Tibial nerve (tissue), 4 donors: ENCODE measurements around the gene P2RX7. TPM values are rescaled to one million over a fixed set of nuclear protein-coding genes. Genes with fewer than 3 reads are reported as not detected.
A peak's percentile ranks its signal among the peaks of the same experiment; 100 is the strongest.

Experiments
- DNase-seq, 2 donors: peaks; one replicate each; pipeline ENCODE4 v3.0.0-alpha.2; 2019; ENCODE audit warnings: low spot score in 2 of 2
- H3K27ac ChIP-seq, 4 donors: fragments of 200-600 bp; sonication (generic) in 3 of 4; one replicate each; pipeline ENCODE4 v1.5.1; 2017 to 2019; ENCODE audit warnings: mild to moderate bottlenecking in 1 of 4
- H3K27me3 ChIP-seq, 2 donors: fragments of 200-600 bp; sonication (generic) in 1 of 2; one replicate each; pipeline versions ENCODE4 v1.5.1 to v1.6.0; 2017 to 2019
- H3K36me3 ChIP-seq, 3 donors: fragments of 200-600 bp; sonication (generic); one replicate each; pipeline ENCODE4 v1.5.1; 2018 to 2019
- H3K4me1 ChIP-seq, 4 donors: fragments of 200-600 bp; sonication (generic) in 3 of 4; one replicate each; pipeline ENCODE4 v1.5.1; 2017 to 2019
- H3K4me3 ChIP-seq, 4 donors: fragments of 200-600 bp; sonication (generic) in 3 of 4; one replicate each; pipeline ENCODE4 v1.5.1; 2017 to 2019; ENCODE audit warnings: mild to moderate bottlenecking in 1 of 4, moderate library complexity in 1 of 4
- H3K9me3 ChIP-seq, 4 donors: fragments of 200-600 bp; sonication (generic) in 3 of 4; one replicate each; pipeline ENCODE4 v1.5.1; 2017 to 2019
- EP300 ChIP-seq, 2 donors: sonication (generic); formaldehyde crosslinking; IDR thresholded peaks; one replicate each; pipeline ENCODE4 v1.6.1; 2017; ENCODE audit warnings: antibody characterized with exemption in 2 of 2, mild to moderate bottlenecking in 1 of 2
- POLR2A ChIP-seq, 2 donors: fragments of 450-650 bp; IDR thresholded peaks; one replicate each; pipeline ENCODE4 v1.6.1; 2017; ENCODE audit warnings: antibody characterized with exemption in 2 of 2, mild to moderate bottlenecking in 2 of 2, moderate library complexity in 2 of 2
- WGBS, 2 donors: methylation state at CpG; one replicate each; pipeline ENCODE4 v1.1.5; 2018; 5-methylcytosine and 5-hydroxymethylcytosine counted together
- total RNA-seq, 4 donors: library from RNA; depleted of rRNA; stranded (reverse); fragments of >200 nt; gene quantifications; one replicate each; pipeline ENCODE4 v1.1.0, GENCODE V29; 2016
- TF ChIP-seq, protein P1 (sequence below), 5 experiments: fragments of 200-600 bp in 3 of 5; fragments of 450-650 bp in 2 of 5; sonication (generic) in 3 of 5; IDR thresholded peaks; one replicate each; pipeline ENCODE4 v1.5.1; 2016 to 2019; ENCODE audit warnings: antibody characterized with exemption in 5 of 5, mild to moderate bottlenecking in 3 of 5, moderate library complexity in 2 of 5

The P2RX7 gene
- total RNA-seq, 4 donors from 2014 or later = 5.2 to 13.8 (median 9.5) TPM

DNA sequence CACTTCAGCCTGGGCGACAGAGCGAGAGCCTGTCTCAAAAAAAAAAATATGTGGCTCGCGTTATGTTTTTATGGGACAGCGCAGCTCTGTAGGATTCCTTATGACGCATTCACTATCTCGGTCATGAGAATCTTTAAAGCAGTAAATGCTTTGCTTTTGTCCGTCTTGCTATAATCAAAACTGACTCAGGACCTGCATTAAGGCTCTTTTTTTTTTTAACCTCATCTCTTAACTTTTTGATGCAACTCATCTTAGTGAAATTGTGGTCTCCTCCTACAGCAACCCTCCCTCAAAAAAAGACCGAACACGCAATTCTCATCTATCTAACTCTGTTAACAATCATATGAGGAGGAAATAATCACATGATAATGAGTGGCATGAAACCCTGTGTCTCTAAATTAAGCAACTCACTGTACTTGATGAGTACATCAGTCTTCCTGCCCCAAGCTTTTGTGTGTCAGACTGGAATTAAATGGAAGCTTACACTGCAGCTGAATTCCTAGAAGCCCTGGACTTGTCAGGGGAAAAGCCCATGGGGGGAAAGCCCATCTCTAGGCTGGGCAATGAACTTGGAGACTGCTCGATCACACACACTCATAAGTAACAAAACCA, 81.6 kb downstream of the P2RX7 start:
- peaks cover 0 to 39% (median 10%) of the 10 kb centered on the region in 3 donors for H3K36me3 ChIP-seq
- no peaks in the 10 kb centered on the region for H3K27me3 ChIP-seq
- no peaks in the 10 kb centered on the region for H3K9me3 ChIP-seq
- TF ChIP-seq EP300 (IDR thresholded peaks at IDR 0.05) (no peak), POLR2A (IDR thresholded peaks at IDR 0.05) (no peak)
- TF ChIP-seq, protein P1, sequence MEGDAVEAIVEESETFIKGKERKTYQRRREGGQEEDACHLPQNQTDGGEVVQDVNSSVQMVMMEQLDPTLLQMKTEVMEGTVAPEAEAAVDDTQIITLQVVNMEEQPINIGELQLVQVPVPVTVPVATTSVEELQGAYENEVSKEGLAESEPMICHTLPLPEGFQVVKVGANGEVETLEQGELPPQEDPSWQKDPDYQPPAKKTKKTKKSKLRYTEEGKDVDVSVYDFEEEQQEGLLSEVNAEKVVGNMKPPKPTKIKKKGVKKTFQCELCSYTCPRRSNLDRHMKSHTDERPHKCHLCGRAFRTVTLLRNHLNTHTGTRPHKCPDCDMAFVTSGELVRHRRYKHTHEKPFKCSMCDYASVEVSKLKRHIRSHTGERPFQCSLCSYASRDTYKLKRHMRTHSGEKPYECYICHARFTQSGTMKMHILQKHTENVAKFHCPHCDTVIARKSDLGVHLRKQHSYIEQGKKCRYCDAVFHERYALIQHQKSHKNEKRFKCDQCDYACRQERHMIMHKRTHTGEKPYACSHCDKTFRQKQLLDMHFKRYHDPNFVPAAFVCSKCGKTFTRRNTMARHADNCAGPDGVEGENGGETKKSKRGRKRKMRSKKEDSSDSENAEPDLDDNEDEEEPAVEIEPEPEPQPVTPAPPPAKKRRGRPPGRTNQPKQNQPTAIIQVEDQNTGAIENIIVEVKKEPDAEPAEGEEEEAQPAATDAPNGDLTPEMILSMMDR (IDR thresholded peaks at IDR 0.05) = no peak
- 78 to 81% methylated on average over 11 of the region's 11 CpGs for WGBS, 2 donors
- H3K27ac ChIP-seq = peak overlapping the region in 3 of 4 donors; percentile 51 to 73 (median 57)
- no peak for DNase-seq
- H3K4me1 ChIP-seq = peaks cover 0 to 30% (median 19%) of the 10 kb centered on the region in 4 donors
- H3K4me3 ChIP-seq = no peak overlapping the region

DNA sequence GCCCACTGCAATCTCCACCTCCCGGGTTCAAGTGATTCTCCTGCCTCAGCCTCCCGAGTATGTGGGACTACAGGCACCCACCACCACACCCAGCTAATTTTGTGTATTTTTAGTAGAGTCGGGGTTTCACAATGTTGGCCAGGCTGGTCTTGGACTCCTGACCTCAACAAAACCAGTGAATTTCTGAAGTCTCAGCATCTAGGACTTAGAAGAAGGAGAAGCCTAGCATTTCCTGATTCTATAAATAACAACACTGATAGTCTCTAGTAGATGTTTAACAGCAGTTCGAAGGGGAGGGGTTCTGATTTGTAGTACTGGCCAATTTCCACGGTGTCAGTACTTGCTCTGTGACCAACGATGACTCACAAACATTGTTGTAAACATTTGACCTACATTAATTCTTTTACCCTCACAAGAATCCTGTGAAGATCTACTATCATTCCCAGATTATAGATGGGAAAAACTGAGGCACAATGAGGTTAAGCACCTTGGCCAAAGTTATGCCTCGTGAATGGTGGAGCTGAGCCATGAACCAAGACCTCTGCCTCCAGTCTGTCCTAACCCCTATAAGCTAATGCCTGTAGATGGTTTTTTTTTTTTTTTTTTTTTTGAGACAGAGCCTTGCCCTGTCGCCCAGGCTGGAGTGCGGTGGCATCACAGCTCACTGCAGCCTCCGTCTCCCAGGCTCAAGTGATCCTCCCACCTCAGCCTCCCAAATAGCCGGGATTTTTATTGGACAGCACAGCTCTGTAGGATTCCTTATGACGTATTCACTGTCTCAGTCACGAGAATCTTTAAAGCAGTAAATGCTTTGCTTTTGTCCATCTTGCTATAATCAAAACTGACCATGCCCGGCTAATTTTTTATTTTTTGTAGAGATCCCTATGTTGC, 82.4 kb downstream of the P2RX7 start:
- Histone ChIP-seq H3K9me3 (no peaks in the 10 kb centered on the region), H3K4me1 (peaks cover 0 to 30% (median 18%) of the 10 kb centered on the region in 4 donors), H3K27me3 (no peaks in the 10 kb centered on the region), H3K36me3 (peaks cover 0 to 39% (median 10%) of the 10 kb centered on the region in 3 donors), H3K4me3 (no peak overlapping the region), H3K27ac (peak overlapping the region in 3 of 4 donors; percentile 51 to 73 (median 57))
- TF ChIP-seq POLR2A (IDR thresholded peaks at IDR 0.05) (no peak), EP300 (IDR thresholded peaks at IDR 0.05) (no peak)
- TF ChIP-seq, protein P1 (IDR thresholded peaks at IDR 0.05) = no peak
- 60 to 66% methylated on average over 14 of the region's 14 CpGs for WGBS, 2 donors
- no peak for DNase-seq

- Histone ChIP-seq H3K27me3 (no peaks in the 10 kb centered on the region), H3K4me3 (no peak overlapping the region), H3K4me1 (peaks cover 0 to 22% (median 13%) of the 10 kb centered on the region in 4 donors), H3K27ac (no peak overlapping the region), H3K9me3 (no peaks in the 10 kb centered on the region), H3K36me3 (peaks cover 0 to 48% (median 10%) of the 10 kb centered on the region in 3 donors)
- TF ChIP-seq, protein P1 (IDR thresholded peaks at IDR 0.05) = no peak
- no peak for TF ChIP-seq POLR2A (IDR thresholded peaks at IDR 0.05)
- TF ChIP-seq EP300 (IDR thresholded peaks at IDR 0.05) = no peak
- DNase-seq = no peak
- 87 to 89% methylated on average over 4 of the region's 4 CpGs for whole genome bisulfite sequencing, 2 donors
Observed at GRCh38 chr12:121216102-121216501, 83.4 kb downstream of the P2RX7 start.

- 79 to 93% methylated on average over 8 of the region's 8 CpGs for WGBS, 2 donors
- TF ChIP-seq POLR2A (IDR thresholded peaks at IDR 0.05) (no peak), EP300 (IDR thresholded peaks at IDR 0.05) (no peak)
- Histone ChIP-seq H3K9me3 (no peaks in the 10 kb centered on the region), H3K27ac (peak overlapping the region in 1 of 4 donors; percentile 44), H3K4me1 (peaks cover 0 to 19% (median 9%) of the 10 kb centered on the region in 4 donors), H3K36me3 (peaks cover 0 to 58% (median 10%) of the 10 kb centered on the region in 3 donors), H3K4me3 (no peak overlapping the region), H3K27me3 (no peaks in the 10 kb centered on the region)
- no peak for DNase-seq
Observed at GRCh38 chr12:121217063-121217462, 84.4 kb downstream of the P2RX7 start.

- Histone ChIP-seq H3K27me3 (no peaks in the 10 kb centered on the region), H3K9me3 (no peaks in the 10 kb centered on the region), H3K4me1 (peaks cover 0 to 19% (median 9%) of the 10 kb centered on the region in 4 donors), H3K36me3 (peaks cover 0 to 63% (median 10%) of the 10 kb centered on the region in 3 donors), H3K27ac (peak overlapping the region in 1 of 4 donors; percentile 44), H3K4me3 (no peak overlapping the region)
- WGBS, 2 donors = 85 to 88% methylated on average over 5 of the region's 5 CpGs
- TF ChIP-seq, protein P1 (IDR thresholded peaks at IDR 0.05) = no peak
- TF ChIP-seq EP300 (IDR thresholded peaks at IDR 0.05) (no peak), POLR2A (IDR thresholded peaks at IDR 0.05) (no peak)
- no peak for DNase-seq
Observed at GRCh38 chr12:121217761-121218160, 85.1 kb downstream of the P2RX7 start.
